T-helper 1 cell treated with Interleukin-12 subunit alpha and Interleukin-12 subunit beta and Interleukin-4 antibody, amounts not matched to agents 30 ng/mL and 1 ng/mL, for 36 hours (primary cell): ENCODE data around the gene UHRF1. TPM values are rescaled to one million over a fixed set of nuclear protein-coding genes. Genes with fewer than 3 reads are reported as not detected.
"Not testable (repeated sequence)": the region's sequence is repeated elsewhere in the genome, so short reads cannot be mapped to it uniquely, and the experiment has no call there.

ENCODE experiments used
- intact Hi-C: fragments of 100-400 bp; cut with micrococcal nuclease; formaldehyde crosslinking; loops from one replicate; pipeline ENCODE4 v1.15.1; 2024
- total RNA-seq: library from RNA; stranded (reverse); gene quantifications from 2 replicates; pipeline ENCODE4 v1.2.3, GENCODE V29; 2022

UHRF1 gene
- total RNA-seq, 1 donor from 2014 or later, result 102 TPM

DNA sequence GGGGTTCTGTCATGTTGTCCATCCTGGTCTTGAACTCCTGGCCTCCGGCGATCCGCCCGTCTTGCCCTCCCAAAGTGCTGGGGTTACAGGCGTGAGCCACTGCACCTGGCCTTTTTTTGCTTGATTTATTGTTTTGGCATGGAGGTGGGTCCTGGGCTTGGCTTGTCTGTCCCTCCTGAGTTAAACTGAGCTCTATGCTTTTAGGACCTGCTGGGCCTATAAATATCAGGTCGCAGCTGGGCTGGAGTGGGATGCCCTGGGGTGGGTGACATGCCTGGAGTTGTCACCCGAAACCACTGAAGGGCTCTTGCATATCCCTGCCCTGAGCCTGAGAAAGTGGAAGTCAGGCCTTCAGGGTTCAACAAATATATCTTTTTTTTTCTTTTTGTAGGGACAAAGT, 12.2 kb upstream of the UHRF1 start:
- intact Hi-C loops, result no loop called here

DNA sequence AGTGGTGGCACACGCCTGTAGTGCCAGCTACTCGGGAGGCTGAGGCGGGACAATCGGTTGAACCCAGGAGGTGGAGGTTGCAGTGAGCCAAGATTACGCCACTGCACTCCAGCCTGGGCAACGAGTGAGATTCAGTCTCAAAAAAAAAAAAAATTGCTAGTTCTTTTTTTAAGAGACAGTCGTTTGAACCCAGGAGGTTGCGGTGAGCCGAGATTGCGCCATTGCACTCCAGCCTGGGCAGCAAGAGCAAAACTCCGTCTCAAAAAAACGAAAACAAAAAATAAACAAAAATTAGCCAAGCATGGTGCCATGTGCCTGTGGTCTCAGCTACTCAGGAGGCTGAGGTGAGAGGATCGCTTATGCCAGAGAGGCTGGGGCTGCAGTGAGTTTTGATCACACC, 8.4 kb upstream of the UHRF1 start:
- intact Hi-C loops, result not testable (repeated sequence)

- intact Hi-C loops, result no loop called here
These were observed 6.5 kb upstream of the UHRF1 start, which contains the start of gene ARRDC5 for GRCh38 chr19:4902796-4903195. Gene ARRDC5, minus strand, starts transcription at chr19:4902896. Its CDS starts 71 bp downstream, at chr19:4902825.

- intact Hi-C loops, result no loop called here
These were observed 4.8 kb upstream of the UHRF1 start for GRCh38 chr19:4904481-4904880.

- intact Hi-C loops, result no loop called here
These were observed 2.3 kb upstream of the UHRF1 start for GRCh38 chr19:4906963-4907362.

DNA sequence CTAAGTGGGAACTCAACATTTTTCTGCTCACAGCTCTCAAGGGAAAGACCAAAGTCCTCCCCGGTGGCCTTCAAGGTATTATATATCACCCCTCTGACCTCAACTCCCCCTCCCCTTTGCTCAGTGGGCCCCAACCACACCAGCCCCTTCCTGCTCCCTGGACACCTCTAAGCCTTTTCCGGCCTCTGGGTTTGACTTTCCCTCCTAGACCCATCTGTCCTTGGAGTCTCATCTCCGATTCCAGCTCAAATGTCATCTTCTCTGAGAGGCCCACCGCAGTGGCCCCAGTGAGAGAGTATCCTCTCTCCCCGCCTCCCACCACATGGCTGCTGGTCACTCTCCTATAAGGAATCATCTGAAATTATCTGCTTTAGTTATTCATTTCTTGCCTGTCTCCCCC, 941 bp upstream of the UHRF1 start:
- intact Hi-C loops, result no loop called here

GRCh38 chr19:4908781-4909155, 533 bp upstream of the UHRF1 start:
- intact Hi-C loops, result no loop called here

DNA sequence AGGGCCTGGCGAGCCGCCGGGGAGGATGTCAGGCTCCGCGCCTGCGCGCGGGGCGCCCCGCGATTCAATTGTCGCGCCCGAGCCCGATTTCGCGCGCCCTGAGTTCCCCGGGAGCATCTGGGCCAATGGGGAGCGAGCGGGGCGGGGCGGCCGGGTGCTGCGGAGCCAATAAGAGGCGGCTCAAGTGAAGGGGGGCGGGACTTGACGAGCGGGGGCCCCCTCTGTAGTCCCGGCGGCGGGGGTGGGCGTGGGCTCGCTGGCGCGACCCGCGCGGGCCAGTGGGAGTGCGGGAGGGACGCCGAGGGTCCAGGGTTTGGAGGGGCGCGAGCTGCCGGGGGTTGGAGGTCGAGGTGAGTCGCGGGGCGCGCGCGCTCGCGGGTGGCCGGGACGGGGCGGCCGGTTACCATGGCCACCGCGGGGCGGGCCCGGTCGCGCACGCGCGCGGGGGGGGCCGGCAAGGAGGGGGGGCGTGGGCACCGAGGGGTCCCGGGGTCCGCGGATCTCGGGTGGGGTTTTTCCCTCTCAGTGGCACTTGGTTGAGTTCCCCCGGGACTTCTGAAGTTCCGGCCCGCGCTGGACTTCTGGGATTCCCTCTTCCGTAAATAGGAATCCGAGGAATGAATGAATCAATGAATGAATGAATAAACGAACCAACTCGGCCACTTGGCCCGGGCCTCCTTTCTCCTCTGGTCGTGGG, 744 bp downstream of the UHRF1 start:
- intact Hi-C loops, result loop anchor here (1.0 to 5.0 kb wide), 5 partner anchors 58 to 782 kb away; partner anchors contain the start of genes FEM1A, MYDGF, RPL36 and TICAM1

DNA sequence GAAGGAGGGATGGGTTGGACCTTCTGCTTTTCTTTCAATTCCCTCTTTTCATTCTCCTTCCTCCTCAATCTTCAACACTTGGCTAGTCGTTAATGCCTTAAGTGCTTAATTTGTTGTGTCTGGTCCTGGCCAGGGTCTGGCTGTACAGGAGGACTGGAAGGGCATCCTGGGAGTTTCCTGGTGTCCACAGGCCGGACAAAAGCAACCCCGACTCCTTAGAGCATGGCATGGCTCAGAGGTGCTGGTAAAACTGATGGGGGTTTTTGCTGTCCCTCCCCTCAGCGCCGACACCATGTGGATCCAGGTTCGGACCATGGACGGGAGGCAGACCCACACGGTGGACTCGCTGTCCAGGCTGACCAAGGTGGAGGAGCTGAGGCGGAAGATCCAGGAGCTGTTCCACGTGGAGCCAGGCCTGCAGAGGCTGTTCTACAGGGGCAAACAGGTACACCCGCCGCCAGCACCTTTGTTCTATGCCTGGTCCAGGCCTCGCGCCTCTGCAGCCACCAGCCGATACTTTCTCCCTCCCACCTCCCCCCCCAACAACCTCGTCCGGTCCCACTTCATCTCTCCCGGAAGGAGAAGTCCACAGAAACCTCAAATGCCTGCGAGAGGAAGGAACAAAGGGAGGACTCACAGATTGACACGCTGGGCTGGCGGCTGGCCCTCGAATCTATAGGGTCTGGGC, 1.4 kb downstream of the UHRF1 start:
- intact Hi-C loops, result loop anchor here (1.0 to 5.0 kb wide), 8 partner anchors 43 to 782 kb away; partner anchors contain the start of genes FEM1A, MYDGF, PLIN3 and RPL36

- intact Hi-C loops, result loop anchor here (1.0 to 5.0 kb wide), 6 partner anchors 44 to 781 kb away; partner anchors contain the start of genes MYDGF, PLIN3, RPL36 and TICAM1
These were observed 2.0 kb downstream of the UHRF1 start for GRCh38 chr19:4911314-4911713.

- intact Hi-C loops, result loop anchor here (1.0 to 5.0 kb wide), 7 partner anchors 40 to 780 kb away; partner anchors contain the start of genes MYDGF, PLIN3, RPL36 and TICAM1
These were observed 2.7 kb downstream of the UHRF1 start for GRCh38 chr19:4911786-4912672.

GRCh38 chr19:4913996-4914735, 4.9 kb downstream of the UHRF1 start:
- intact Hi-C loops, result loop anchor here (2.0 to 5.0 kb wide), 3 partner anchors 82 to 778 kb away; partner anchors contain the start of genes RPL36 and TICAM1

DNA sequence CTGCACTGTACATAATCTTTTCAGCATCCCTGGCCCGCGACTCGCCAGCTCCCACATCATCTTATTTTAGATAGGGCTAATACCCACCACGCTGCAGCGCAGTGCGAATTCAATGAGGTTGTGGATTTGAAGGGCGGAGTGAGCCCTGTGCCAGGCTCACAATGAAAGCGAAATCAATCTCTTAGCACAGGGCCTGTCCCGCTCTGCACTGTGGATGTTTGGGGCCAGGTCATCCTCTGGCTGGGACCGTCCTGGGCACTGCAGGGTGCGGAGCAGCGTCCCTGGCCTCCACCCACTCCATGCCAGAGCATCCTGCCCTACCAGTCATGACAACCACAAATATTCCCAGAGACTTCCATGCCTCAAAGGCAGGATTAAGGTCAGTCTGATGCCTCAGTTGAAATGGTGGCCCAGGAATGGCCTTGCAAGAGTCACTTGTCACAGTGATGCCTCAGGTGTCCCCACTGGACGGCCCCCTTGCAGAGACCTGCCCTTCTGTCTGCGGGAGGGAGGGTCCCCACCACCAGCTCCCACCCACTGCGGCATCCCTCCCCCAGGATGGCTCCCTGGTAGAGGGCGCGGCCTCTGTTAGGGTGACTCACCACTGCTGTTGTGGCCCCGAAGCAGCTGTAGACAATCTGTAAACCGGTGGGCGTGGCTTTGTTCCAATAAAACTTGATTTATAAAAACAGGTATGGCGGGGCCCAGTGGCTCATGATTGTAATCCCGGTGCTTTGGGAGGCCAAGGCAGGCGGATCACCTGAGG, 5.6 kb downstream of the UHRF1 start:
- intact Hi-C loops, result loop anchor here (1.0 to 5.0 kb wide), 5 partner anchors 53 to 777 kb away; partner anchors contain the start of genes RPL36, SAFB, SAFB2 and TICAM1

GRCh38 chr19:4916292-4917082, 7.2 kb downstream of the UHRF1 start:
- intact Hi-C loops, result loop anchor here (5.0 kb wide), 1 partner anchor 706 kb away; the partner anchor contains the start of genes SAFB and SAFB2

- intact Hi-C loops, result no loop called here
These were observed 13.4 kb downstream of the UHRF1 start for GRCh38 chr19:4922530-4923275.

DNA sequence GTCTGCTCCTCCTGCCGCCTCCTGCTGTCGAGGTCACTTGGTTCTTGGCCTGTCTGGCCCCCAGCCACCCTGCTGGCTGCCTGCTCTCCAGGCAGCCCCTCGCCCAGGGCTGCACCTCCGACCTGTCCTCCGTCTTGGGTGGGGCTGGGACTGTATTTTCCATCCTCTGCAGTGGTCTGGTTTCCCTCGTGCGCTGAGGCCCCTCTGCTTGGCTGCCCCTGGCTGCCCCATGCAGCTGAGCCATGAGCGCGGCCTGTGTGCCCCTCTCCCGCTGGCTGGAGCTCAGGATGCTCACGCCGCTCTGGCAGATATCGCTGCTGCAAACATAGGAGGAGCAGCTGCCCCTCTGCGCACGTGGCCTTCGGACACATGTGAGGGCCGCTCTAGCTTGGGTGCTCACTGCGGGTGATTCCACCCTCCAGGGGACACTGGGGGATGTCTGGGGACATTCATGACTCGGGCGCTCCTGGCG, 14.0 kb downstream of the UHRF1 start:
- intact Hi-C loops, result no loop called here

DNA sequence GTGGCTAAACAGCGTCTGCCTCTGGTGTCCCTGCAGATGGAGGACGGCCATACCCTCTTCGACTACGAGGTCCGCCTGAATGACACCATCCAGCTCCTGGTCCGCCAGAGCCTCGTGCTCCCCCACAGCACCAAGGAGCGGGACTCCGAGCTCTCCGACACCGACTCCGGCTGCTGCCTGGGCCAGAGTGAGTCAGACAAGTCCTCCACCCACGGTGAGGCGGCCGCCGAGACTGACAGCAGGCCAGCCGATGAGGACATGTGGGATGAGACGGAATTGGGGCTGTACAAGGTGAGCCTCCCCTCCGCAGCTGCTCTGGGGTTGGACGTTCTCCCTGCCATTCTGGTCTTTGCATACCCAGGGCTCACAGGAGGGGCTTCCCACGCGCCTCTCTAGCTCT, 19.9 kb downstream of the UHRF1 start:
- intact Hi-C loops, result no loop called here

DNA sequence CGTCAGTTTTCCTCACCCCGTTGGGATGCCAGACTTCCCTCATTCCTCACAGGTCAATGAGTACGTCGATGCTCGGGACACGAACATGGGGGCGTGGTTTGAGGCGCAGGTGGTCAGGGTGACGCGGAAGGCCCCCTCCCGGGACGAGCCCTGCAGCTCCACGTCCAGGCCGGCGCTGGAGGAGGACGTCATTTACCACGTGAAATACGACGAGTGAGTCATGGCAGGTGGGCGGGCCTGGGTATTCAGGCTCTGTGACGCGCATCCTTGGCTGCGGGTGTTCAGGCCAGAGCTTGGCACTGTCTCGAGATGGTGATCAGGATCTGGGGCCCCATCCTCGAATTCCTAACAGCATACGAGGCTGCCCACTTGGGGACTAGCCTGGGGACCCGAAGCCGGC, 21.4 kb downstream of the UHRF1 start:
- intact Hi-C loops, result no loop called here
